ENCODE results near the gene PRPF38B. TPM values are rescaled to one million over a fixed set of nuclear protein-coding genes. Genes with fewer than 3 reads are reported as not detected.
"Not testable (repeated sequence)": the region's sequence is repeated elsewhere in the genome, so short reads cannot be mapped to it uniquely, and the experiment has no call there.

Gene PRPF38B
- polyA plus RNA-seq, 1 donor (not counting 4 experiments of a cell fraction or from before 2014, with no cell fraction given) = 41.0 TPM

- Histone ChIP-seq H3K79me2 (ENCODE audit: control insufficient read depth, insufficient read depth, low read length) (no peaks in the 10 kb centered on the region), H3K36me3 (ENCODE audit: control insufficient read depth in 2 of 2, extremely low read depth in 1 of 2, insufficient read depth in 2 of 2, low read length in 2 of 2) (no peaks in the 10 kb centered on the region), H3K4me3 (ENCODE audit: control insufficient read depth in 2 of 3, extremely low read depth in 1 of 3, insufficient read depth in 2 of 3, low read depth in 1 of 3, low read length in 3 of 3) (no peak overlapping the region), H3K9me3 (ENCODE audit: control insufficient read depth, low read depth, low read length) (no peaks in the 10 kb centered on the region), H3K4me2 (ENCODE audit: control insufficient read depth, extremely low read depth, insufficient read depth, low read depth, low read length) (no peak overlapping the region), H3K27ac (ENCODE audit: control insufficient read depth, insufficient read depth, low read length) (no peak overlapping the region), H2AFZ (ENCODE audit: control insufficient read depth, low read length) (no peak overlapping the region), H3K9me1 (ENCODE audit: control insufficient read depth, extremely low read depth, insufficient read depth, low read length) (no peaks in the 10 kb centered on the region), H3K4me1 (ENCODE audit: control insufficient read depth, extremely low read depth, insufficient read depth, low read length) (no peaks in the 10 kb centered on the region), H4K20me1 (ENCODE audit: control insufficient read depth, extremely low read depth, insufficient read depth, low read length) (no peaks in the 10 kb centered on the region), H3K9ac (ENCODE audit: control insufficient read depth, extremely low read depth, insufficient read depth, low read length) (no peak overlapping the region), H3K27me3 (ENCODE audit: control insufficient read depth, extremely low read depth, insufficient read depth, low read length) (no peaks in the 10 kb centered on the region)
- dilution Hi-C loops (cut with MboI; ENCODE audit: extremely low pct_ligation_motif_present, low sequenced_read_pairs) = no loop called here
- TF ChIP-seq EZH2 (IDR thresholded peaks at IDR 0.05; ENCODE audit: low read length) (no peak), CTCF (optimal IDR thresholded peaks at IDR 0.05 in 1 of 3, IDR thresholded peaks at IDR 0.05 in 1 of 3, conservative IDR thresholded peaks at IDR 0.05 in 1 of 3; ENCODE audit: extremely low read depth in 1 of 3, insufficient read depth in 2 of 3, low read length in 3 of 3) (no peak)
- FAIRE-seq (no peak), DNase-seq (ENCODE audit: low read depth, low spot score) (no peak)
These were observed 13.4 kb upstream of the PRPF38B start for GRCh38 chr1:108678706-108679105.

DNA sequence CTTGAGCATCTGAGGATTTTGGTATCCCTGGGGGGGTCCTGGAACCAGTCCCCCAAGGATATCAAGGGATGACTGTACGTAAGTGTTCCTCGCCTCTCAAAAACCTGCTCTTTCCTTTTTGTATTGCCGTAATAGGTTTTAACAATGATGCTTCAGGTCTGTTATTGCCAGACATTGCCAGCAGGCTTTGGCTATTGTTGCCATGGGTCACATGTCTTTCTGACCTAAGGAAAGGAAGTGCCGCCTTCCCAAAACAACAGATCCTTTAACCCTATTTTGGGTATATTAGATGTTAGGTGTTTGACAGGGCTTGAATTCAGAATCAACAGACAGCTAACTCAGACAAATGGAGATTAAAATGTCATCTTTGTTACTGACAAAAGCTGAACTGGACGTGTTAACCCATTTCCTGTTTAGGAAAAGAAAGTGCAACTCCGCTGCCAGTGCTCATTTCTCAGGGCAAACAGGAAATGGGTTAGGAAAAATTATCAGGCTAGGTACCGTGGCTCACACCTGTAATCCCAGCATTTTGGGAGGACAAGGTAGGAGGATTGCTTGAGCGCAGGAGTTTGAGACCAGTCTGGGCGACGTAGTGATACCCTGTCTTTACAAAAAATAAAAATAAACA is 12.4 kb upstream of the PRPF38B start:
- TF ChIP-seq CTCF (optimal IDR thresholded peaks at IDR 0.05 in 1 of 3, IDR thresholded peaks at IDR 0.05 in 1 of 3, conservative IDR thresholded peaks at IDR 0.05 in 1 of 3; ENCODE audit: extremely low read depth in 1 of 3, insufficient read depth in 2 of 3, low read length in 3 of 3) (no peak), EZH2 (IDR thresholded peaks at IDR 0.05; ENCODE audit: low read length) (no peak)
- no peaks in the 10 kb centered on the region for H3K27me3 ChIP-seq (ENCODE audit: control insufficient read depth, extremely low read depth, insufficient read depth, low read length)
- no peaks in the 10 kb centered on the region for H4K20me1 ChIP-seq (ENCODE audit: control insufficient read depth, extremely low read depth, insufficient read depth, low read length)
- H3K27ac ChIP-seq (ENCODE audit: control insufficient read depth, insufficient read depth, low read length) = no peak overlapping the region
- no peak overlapping the region for H3K4me2 ChIP-seq (ENCODE audit: control insufficient read depth, extremely low read depth, insufficient read depth, low read depth, low read length)
- no peaks in the 10 kb centered on the region for H3K36me3 ChIP-seq (ENCODE audit: control insufficient read depth in 2 of 2, extremely low read depth in 1 of 2, insufficient read depth in 2 of 2, low read length in 2 of 2)
- DNase-seq (ENCODE audit: low read depth, low spot score) (no peak), FAIRE-seq (no peak)
- H2AFZ ChIP-seq (ENCODE audit: control insufficient read depth, low read length) = no peak overlapping the region
- no peaks in the 10 kb centered on the region for H3K4me1 ChIP-seq (ENCODE audit: control insufficient read depth, extremely low read depth, insufficient read depth, low read length)
- no peaks in the 10 kb centered on the region for H3K9me3 ChIP-seq (ENCODE audit: control insufficient read depth, low read depth, low read length)
- H3K4me3 ChIP-seq (ENCODE audit: control insufficient read depth in 2 of 3, extremely low read depth in 1 of 3, insufficient read depth in 2 of 3, low read depth in 1 of 3, low read length in 3 of 3) = no peak overlapping the region
- H3K79me2 ChIP-seq (ENCODE audit: control insufficient read depth, insufficient read depth, low read length) = no peaks in the 10 kb centered on the region
- H3K9me1 ChIP-seq (ENCODE audit: control insufficient read depth, extremely low read depth, insufficient read depth, low read length) = no peaks in the 10 kb centered on the region
- dilution Hi-C loops (cut with MboI; ENCODE audit: extremely low pct_ligation_motif_present, low sequenced_read_pairs) = no loop called here
- no peak overlapping the region for H3K9ac ChIP-seq (ENCODE audit: control insufficient read depth, extremely low read depth, insufficient read depth, low read length)

DNA sequence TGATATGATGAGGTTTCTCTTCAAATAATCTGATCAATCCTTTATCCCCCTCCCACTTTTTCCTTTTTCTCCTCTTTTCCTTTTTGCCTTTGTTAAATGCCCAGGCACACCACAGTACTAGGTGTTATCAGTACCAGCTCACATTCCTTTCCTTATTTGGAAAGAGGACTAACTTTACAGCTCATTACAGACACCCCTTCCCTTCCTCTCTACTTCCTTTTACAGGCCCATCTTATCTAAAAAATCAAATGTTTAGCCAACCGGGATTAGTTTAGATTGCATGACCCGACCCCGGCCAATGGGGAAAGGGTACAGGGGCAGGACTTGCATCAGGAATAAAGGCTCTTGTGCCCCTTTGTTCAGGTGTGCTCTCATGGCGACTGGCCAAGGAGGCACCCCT is 10.4 kb upstream of the PRPF38B start:
- H3K9ac ChIP-seq (ENCODE audit: control insufficient read depth, extremely low read depth, insufficient read depth, low read length); H3K27ac ChIP-seq (ENCODE audit: control insufficient read depth, insufficient read depth, low read length); H3K27me3 ChIP-seq (ENCODE audit: control insufficient read depth, extremely low read depth, insufficient read depth, low read length); H3K4me2 ChIP-seq (ENCODE audit: control insufficient read depth, extremely low read depth, insufficient read depth, low read depth, low read length); DNase-seq (ENCODE audit: low read depth, low spot score); H3K4me3 ChIP-seq (ENCODE audit: control insufficient read depth in 2 of 3, extremely low read depth in 1 of 3, insufficient read depth in 2 of 3, low read depth in 1 of 3, low read length in 3 of 3); H4K20me1 ChIP-seq (ENCODE audit: control insufficient read depth, extremely low read depth, insufficient read depth, low read length); H3K36me3 ChIP-seq (ENCODE audit: control insufficient read depth in 2 of 2, extremely low read depth in 1 of 2, insufficient read depth in 2 of 2, low read length in 2 of 2); H3K9me3 ChIP-seq (ENCODE audit: control insufficient read depth, low read depth, low read length); H3K9me1 ChIP-seq (ENCODE audit: control insufficient read depth, extremely low read depth, insufficient read depth, low read length); H2AFZ ChIP-seq (ENCODE audit: control insufficient read depth, low read length); dilution Hi-C loops (cut with MboI; ENCODE audit: extremely low pct_ligation_motif_present, low sequenced_read_pairs); H3K79me2 ChIP-seq (ENCODE audit: control insufficient read depth, insufficient read depth, low read length); H3K4me1 ChIP-seq (ENCODE audit: control insufficient read depth, extremely low read depth, insufficient read depth, low read length); FAIRE-seq: not testable (repeated sequence)

All from keratinocyte (primary cell).